Astrocyte (in vitro differentiated cells and primary cell): Measurements from ENCODE around the gene TST. TPM values are rescaled to one million over a fixed set of nuclear protein-coding genes. Genes with fewer than 3 reads are reported as not detected.
A peak's percentile ranks its signal among the peaks of the same experiment; 100 is the strongest.

Experiments
- DNase-seq: peaks from one replicate; pipeline ENCODE4 v3.0.0-alpha.2; 2010; ENCODE audit warnings: low read depth
- FAIRE-seq: peaks from 2 replicates; lab custom pipeline; 2011; peaks lifted over from hg19 to GRCh38; lab: Jason Lieb, UNC
- H2AFZ ChIP-seq: 2 replicates; pipeline ENCODE4 v1.6.0; 2012; ENCODE audit warnings: low read depth, low read length, inconsistent platforms
- H3K27ac ChIP-seq: 2 replicates; pipeline ENCODE4 v1.5.1; 2011; ENCODE audit warnings: low read depth, low read length, inconsistent platforms
- H3K27me3 ChIP-seq: 2 replicates; pipeline ENCODE4 v1.6.0; 2011; ENCODE audit warnings: low read length, inconsistent platforms; ENCODE audit not compliant: insufficient read depth
- H3K36me3 ChIP-seq: 2 replicates; pipeline ENCODE4 v1.5.1; 2011; ENCODE audit warnings: low read length, inconsistent platforms; ENCODE audit not compliant: insufficient read depth
- H3K4me1 ChIP-seq: 2 replicates; pipeline ENCODE4 v1.5.1; 2011; ENCODE audit warnings: low read length, inconsistent platforms; ENCODE audit not compliant: insufficient read depth
- H3K4me2 ChIP-seq: 2 replicates; pipeline ENCODE4 v1.6.0; 2012; ENCODE audit warnings: low read length, inconsistent platforms
- H3K4me3 ChIP-seq: 2 replicates; pipeline ENCODE4 v1.5.1; 2011; ENCODE audit warnings: low read depth, mild to moderate bottlenecking, low read length, inconsistent platforms; ENCODE audit not compliant: insufficient read depth
- H3K79me2 ChIP-seq: 2 replicates; pipeline ENCODE4 v1.6.0; 2012; ENCODE audit warnings: mild to moderate bottlenecking, low read length, inconsistent platforms; ENCODE audit not compliant: insufficient read depth
- H3K9ac ChIP-seq: 2 replicates; pipeline ENCODE4 v1.6.0; 2012; ENCODE audit warnings: mild to moderate bottlenecking, low read length, inconsistent platforms
- H3K9me3 ChIP-seq: 2 replicates; pipeline ENCODE4 v1.5.1; 2012; ENCODE audit warnings: low read depth, mild to moderate bottlenecking, low read length, inconsistent platforms; ENCODE audit not compliant: insufficient read depth
- H4K20me1 ChIP-seq: 2 replicates; pipeline ENCODE4 v1.6.0; 2012; ENCODE audit warnings: low read length, inconsistent platforms; ENCODE audit not compliant: insufficient read depth
- H3K27ac Mint-ChIP-seq: one replicate; pipeline ENCODE4 v1.8.0; 2021; ENCODE audit warnings: mild to moderate bottlenecking, mixed read lengths; ENCODE audit not compliant: unreplicated experiment
- H3K27me3 Mint-ChIP-seq: one replicate; pipeline ENCODE4 v1.8.0; 2021; ENCODE audit warnings: low read depth, mixed read lengths; ENCODE audit not compliant: unreplicated experiment
- H3K36me3 Mint-ChIP-seq: one replicate; pipeline ENCODE4 v1.8.0; 2021; ENCODE audit warnings: low read depth, mixed read lengths; ENCODE audit not compliant: unreplicated experiment
- H3K4me1 Mint-ChIP-seq: one replicate; pipeline ENCODE4 v1.8.0; 2021; ENCODE audit warnings: low read depth, mixed read lengths; ENCODE audit not compliant: unreplicated experiment
- H3K4me3 Mint-ChIP-seq: one replicate; pipeline ENCODE4 v1.8.0; 2021; ENCODE audit warnings: mild to moderate bottlenecking, moderate library complexity, mixed read lengths; ENCODE audit not compliant: unreplicated experiment
- H3K9me3 Mint-ChIP-seq: one replicate; pipeline ENCODE4 v1.8.0; 2021; ENCODE audit warnings: mild to moderate bottlenecking, mixed read lengths; ENCODE audit not compliant: unreplicated experiment
- EZH2 ChIP-seq: IDR thresholded peaks from 2 replicates; pipeline ENCODE4 v1.6.1; 2012; ENCODE audit warnings: mild to moderate bottlenecking, low read length, inconsistent platforms; ENCODE audit not compliant: insufficient read depth
- total RNA-seq: library from RNA; stranded (reverse); gene quantifications from 2 replicates; pipeline ENCODE4 v1.2.1, GENCODE V29; 2021
- TF ChIP-seq, protein P1 (sequence below): IDR thresholded peaks from 2 replicates; pipeline ENCODE4 v1.5.1; 2011; ENCODE audit warnings: low read depth, mild to moderate bottlenecking, inconsistent platforms, low read length, moderate library complexity; ENCODE audit not compliant: insufficient read depth

The TST gene
- total RNA-seq, 1 donor from 2014 or later = 32.2 TPM

DNA sequence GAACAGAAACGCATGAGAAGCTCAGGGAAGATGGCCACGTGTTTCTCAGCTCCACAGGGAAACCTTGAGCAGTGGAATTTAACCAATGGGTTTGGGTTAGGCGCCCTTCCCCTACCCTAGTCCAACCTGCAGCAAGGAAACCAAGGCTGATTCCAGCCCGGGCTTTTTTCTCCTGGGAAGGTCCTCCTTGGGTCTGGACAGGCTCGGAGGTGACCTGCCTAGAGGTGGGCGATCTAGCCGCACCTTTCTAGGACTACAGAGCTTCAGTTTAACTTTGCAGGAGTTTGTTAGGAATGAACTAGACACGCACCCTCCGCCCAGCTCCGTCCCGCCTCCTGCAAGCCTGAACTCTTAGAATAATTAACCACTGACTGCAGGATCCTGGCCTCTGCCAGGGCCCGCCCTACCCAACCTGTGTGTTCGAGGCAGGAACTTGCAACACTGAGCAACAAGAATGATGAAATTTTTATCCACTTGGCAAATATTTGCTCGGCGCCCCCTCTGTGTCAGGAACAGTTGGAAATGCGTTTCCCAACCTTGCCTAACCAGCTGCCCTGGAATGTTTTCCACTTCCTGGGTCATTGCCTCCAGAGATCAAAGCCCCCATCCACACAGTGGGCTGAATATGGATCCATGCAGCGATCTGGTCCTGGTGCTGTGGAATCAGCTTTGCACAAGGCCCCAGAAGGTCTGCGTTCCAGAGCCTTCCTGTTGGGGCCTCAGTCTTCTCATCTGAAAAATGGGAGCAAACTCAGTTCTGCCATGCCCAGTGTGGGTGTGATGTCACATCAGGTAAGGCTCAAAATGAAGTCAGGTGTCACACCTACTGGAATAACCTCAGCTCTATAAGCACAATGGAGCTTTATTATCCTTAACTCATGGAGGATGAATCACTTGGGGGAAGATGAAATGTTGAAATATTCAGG lies 13.6 kb upstream of the TST start:
- TF ChIP-seq, protein P1, sequence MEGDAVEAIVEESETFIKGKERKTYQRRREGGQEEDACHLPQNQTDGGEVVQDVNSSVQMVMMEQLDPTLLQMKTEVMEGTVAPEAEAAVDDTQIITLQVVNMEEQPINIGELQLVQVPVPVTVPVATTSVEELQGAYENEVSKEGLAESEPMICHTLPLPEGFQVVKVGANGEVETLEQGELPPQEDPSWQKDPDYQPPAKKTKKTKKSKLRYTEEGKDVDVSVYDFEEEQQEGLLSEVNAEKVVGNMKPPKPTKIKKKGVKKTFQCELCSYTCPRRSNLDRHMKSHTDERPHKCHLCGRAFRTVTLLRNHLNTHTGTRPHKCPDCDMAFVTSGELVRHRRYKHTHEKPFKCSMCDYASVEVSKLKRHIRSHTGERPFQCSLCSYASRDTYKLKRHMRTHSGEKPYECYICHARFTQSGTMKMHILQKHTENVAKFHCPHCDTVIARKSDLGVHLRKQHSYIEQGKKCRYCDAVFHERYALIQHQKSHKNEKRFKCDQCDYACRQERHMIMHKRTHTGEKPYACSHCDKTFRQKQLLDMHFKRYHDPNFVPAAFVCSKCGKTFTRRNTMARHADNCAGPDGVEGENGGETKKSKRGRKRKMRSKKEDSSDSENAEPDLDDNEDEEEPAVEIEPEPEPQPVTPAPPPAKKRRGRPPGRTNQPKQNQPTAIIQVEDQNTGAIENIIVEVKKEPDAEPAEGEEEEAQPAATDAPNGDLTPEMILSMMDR = no peak
- no peak for TF ChIP-seq EZH2
- H3K27ac Mint-ChIP-seq = no peak overlapping the region
- H3K9me3 Mint-ChIP-seq = no peaks in the 10 kb centered on the region
- peaks cover 12% of the 10 kb centered on the region for H3K4me1 Mint-ChIP-seq
- Histone ChIP-seq H3K27me3 (peaks cover 2% of the 10 kb centered on the region), H3K27ac (no peak overlapping the region), H3K4me3 (no peak overlapping the region), H3K4me2 (no peak overlapping the region), H4K20me1 (peaks cover 10% of the 10 kb centered on the region), H3K9me3 (no peaks in the 10 kb centered on the region), H3K4me1 (no peaks in the 10 kb centered on the region), H3K79me2 (no peaks in the 10 kb centered on the region), H2AFZ (no peak overlapping the region), H3K36me3 (no peaks in the 10 kb centered on the region), H3K9ac (no peak overlapping the region)
- peaks cover 6% of the 10 kb centered on the region for H3K27me3 Mint-ChIP-seq
- no peak for FAIRE-seq
- no peak overlapping the region for H3K4me3 Mint-ChIP-seq
- H3K36me3 Mint-ChIP-seq = peaks cover 4% of the 10 kb centered on the region
- DNase-seq = peak; percentile 27

DNA sequence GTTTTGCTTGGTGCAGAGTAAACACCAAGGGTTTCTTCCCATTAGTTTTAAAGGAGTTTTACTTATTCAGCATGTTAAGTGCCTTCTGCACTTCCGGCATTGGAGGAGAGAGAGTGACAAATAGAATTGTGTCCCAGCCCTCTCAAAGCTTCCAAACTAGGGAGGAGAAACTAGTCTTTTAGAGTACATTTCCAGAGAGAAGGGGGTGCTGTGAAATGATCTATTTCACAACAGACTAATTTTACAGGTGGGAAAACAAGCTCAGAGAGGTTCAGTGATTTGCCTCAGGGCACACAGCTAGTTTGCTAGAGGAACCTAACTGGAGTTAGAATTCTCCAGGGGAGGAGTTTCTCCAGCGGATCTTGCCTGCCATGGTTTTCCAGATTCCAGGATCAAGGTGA lies 12.9 kb upstream of the TST start:
- no peaks in the 10 kb centered on the region for H3K36me3 ChIP-seq
- peaks cover 10% of the 10 kb centered on the region for H4K20me1 ChIP-seq
- H3K9me3 ChIP-seq = no peaks in the 10 kb centered on the region
- H3K4me3 ChIP-seq = no peak overlapping the region
- Mint-ChIP-seq H3K27ac (no peak overlapping the region), H3K27me3 (peaks cover 6% of the 10 kb centered on the region), H3K9me3 (no peaks in the 10 kb centered on the region), H3K36me3 (peaks cover 4% of the 10 kb centered on the region), H3K4me1 (peaks cover 12% of the 10 kb centered on the region), H3K4me3 (no peak overlapping the region)
- TF ChIP-seq, protein P1 = no peak
- no peak for TF ChIP-seq EZH2
- no peak overlapping the region for H3K27ac ChIP-seq
- no peak overlapping the region for H3K9ac ChIP-seq
- peaks cover 2% of the 10 kb centered on the region for H3K27me3 ChIP-seq
- no peaks in the 10 kb centered on the region for H3K4me1 ChIP-seq
- H3K79me2 ChIP-seq = no peaks in the 10 kb centered on the region
- H2AFZ ChIP-seq = no peak overlapping the region
- DNase-seq (no peak), FAIRE-seq (no peak)
- H3K4me2 ChIP-seq = no peak overlapping the region
